ENCODE data around the gene WSB2. TPM values are rescaled to one million over a fixed set of nuclear protein-coding genes. Genes with fewer than 3 reads are reported as not detected.

WSB2 gene
- total and polyA plus RNA-seq, 9 of the 15 experiments (the other 6 are each of a cell fraction or from before 2014, with no cell fraction given) = 31.4 to 77.6 (median 52.6) TPM

DNA sequence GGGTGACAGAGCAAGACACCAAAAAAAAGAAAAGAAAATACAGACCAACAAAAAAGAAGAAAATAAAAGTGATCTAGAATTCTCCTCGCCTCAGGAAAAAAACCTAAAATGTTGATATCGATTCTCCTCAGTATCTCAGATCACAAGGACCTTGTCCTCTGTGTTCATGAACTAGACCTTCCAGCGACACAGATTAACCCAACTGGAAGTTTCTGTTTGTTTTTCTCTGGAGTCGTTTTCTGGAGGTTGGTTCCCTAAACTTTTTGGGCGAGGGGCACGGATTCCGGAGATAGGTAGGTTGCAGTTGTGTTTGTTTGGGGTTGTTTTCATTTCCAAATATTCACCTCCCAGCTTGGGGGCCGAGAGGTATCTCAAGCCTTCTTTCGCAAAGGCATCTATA is 45.0 kb downstream of the WSB2 start:
- ATAC-seq = no peak

DNA sequence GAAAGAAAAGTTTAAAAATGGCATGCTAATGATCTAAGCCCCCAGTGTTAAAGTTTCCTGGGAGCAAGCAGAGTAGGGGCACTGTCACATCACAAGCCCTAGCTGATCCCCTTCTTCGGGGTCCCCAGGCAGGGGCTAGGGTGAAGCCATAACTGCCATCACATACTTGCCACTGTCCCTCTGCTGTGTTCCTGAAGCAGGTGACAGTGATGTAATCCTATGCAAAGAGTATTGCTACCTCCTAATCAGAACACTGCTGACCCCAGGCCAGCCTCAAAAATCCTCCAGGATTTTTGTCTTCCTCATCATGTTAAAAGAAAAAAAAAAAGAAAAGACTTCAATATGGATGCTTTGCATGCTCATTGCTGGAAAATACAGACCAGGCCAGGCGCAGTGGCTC is 45.7 kb downstream of the WSB2 start:
- no peaks in the 10 kb centered on the region for H3K9me1 ChIP-seq (ENCODE audit: control insufficient read depth, insufficient read depth, low read length)
- DNase-seq (ENCODE audit: extremely low read depth in 1 of 4, low spot score in 3 of 4) (no peak), ATAC-seq (no peak), FAIRE-seq (no peak)
- H3K4me2 ChIP-seq (ENCODE audit: insufficient read depth, low read length) = no peak overlapping the region
- CTCF ChIA-PET (ENCODE audit: low intra/inter-chr PET ratio) = no interaction called here
- H4K20me1 ChIP-seq (replicated peaks; ENCODE audit: control insufficient read depth, insufficient read depth, low read length) = no peaks in the 10 kb centered on the region
- peaks cover 16 to 25% of the 10 kb centered on the region in 2 experiments for H3K4me1 ChIP-seq (replicated peaks in 1 of 2; ENCODE audit: control insufficient read depth in 2 of 2, insufficient read depth in 2 of 2, low read length in 2 of 2)
- peaks cover 30% of the 10 kb centered on the region for H3K36me3 ChIP-seq (ENCODE audit: control insufficient read depth, insufficient read depth, low read length)
- BruUV-seq (replicated peaks) = no TSS peak
- H3K9me3 ChIP-seq (replicated peaks; ENCODE audit: control insufficient read depth, insufficient read depth, low read depth, low read length) = no peaks in the 10 kb centered on the region
- peak overlapping the region; percentile 83; the same call in 1 of the 2 replicates for H2AFZ ChIP-seq (ENCODE audit: low read depth, low read length)
- in situ Hi-C loops (cut with MboI) = no loop called here
- H3K27me3 ChIP-seq (ENCODE audit: control insufficient read depth in 2 of 2, insufficient read depth in 2 of 2, low read length in 2 of 2) = no peaks in the 10 kb centered on the region
- POLR2A ChIA-PET = no interaction called here
- H3K79me2 ChIP-seq (ENCODE audit: control insufficient read depth, insufficient read depth, low read length) = peaks cover 38% of the 10 kb centered on the region
- H3K4me3 ChIP-seq = no peak overlapping the region
- no peak overlapping the region for H3K9ac ChIP-seq (ENCODE audit: insufficient read depth in 1 of 2, low read depth in 2 of 2, low read length in 2 of 2)
- intact Hi-C loops (cut with micrococcal nuclease) = no loop called here
- 82% methylated on average over 2 of the region's 2 CpGs for WGBS (ENCODE audit: insufficient coverage, low coverage, missing lambda C conversion rate)
- no peak overlapping the region for H3K27ac ChIP-seq (ENCODE audit: extremely low read depth, low read depth, low read length)
- peak; percentile 39; the same call in 1 of the 2 replicates for TF ChIP-seq CXXC5 (CRISPR knock-in tag; IDR thresholded peaks at IDR 0.05)
- TF ChIP-seq, protein P1, sequence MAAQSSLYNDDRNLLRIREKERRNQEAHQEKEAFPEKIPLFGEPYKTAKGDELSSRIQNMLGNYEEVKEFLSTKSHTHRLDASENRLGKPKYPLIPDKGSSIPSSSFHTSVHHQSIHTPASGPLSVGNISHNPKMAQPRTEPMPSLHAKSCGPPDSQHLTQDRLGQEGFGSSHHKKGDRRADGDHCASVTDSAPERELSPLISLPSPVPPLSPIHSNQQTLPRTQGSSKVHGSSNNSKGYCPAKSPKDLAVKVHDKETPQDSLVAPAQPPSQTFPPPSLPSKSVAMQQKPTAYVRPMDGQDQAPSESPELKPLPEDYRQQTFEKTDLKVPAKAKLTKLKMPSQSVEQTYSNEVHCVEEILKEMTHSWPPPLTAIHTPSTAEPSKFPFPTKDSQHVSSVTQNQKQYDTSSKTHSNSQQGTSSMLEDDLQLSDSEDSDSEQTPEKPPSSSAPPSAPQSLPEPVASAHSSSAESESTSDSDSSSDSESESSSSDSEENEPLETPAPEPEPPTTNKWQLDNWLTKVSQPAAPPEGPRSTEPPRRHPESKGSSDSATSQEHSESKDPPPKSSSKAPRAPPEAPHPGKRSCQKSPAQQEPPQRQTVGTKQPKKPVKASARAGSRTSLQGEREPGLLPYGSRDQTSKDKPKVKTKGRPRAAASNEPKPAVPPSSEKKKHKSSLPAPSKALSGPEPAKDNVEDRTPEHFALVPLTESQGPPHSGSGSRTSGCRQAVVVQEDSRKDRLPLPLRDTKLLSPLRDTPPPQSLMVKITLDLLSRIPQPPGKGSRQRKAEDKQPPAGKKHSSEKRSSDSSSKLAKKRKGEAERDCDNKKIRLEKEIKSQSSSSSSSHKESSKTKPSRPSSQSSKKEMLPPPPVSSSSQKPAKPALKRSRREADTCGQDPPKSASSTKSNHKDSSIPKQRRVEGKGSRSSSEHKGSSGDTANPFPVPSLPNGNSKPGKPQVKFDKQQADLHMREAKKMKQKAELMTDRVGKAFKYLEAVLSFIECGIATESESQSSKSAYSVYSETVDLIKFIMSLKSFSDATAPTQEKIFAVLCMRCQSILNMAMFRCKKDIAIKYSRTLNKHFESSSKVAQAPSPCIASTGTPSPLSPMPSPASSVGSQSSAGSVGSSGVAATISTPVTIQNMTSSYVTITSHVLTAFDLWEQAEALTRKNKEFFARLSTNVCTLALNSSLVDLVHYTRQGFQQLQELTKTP (IDR thresholded peaks at IDR 0.05; ENCODE audit: low read depth in 1 of 2, partially characterized antibody in 2 of 2) = no peak
- TF ChIP-seq, protein P2, sequence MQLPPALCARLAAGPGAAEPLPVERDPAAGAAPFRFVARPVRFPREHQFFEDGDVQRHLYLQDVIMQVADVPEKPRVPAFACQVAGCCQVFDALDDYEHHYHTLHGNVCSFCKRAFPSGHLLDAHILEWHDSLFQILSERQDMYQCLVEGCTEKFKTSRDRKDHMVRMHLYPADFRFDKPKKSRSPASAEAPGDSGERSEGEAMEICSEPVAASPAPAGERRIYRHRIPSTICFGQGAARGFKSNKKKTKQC (CRISPR knock-in tag; IDR thresholded peaks at IDR 0.05) = no peak
- TF ChIP-seq FOXK1 (CRISPR knock-in tag; IDR thresholded peaks at IDR 0.05; ENCODE audit: borderline replicate concordance) = no peak
- TF ChIP-seq PTTG1 (tag; IDR thresholded peaks at IDR 0.05; ENCODE audit: low read depth) = no peak
- TF ChIP-seq TCF7 (IDR thresholded peaks at IDR 0.05; ENCODE audit: borderline replicate concordance) = no peak
- TF ChIP-seq MED1 (CRISPR knock-in tag; IDR thresholded peaks at IDR 0.05; ENCODE audit: borderline replicate concordance) = no peak

More for the DNA sequence above, 45.0 kb downstream of the WSB2 start:
- no peak for DNase-seq (ENCODE audit: extremely low read depth in 1 of 4, low spot score in 3 of 4)
- Histone ChIP-seq H3K4me2 (ENCODE audit: insufficient read depth, low read length) (peak overlapping the region; percentile 85), H2AFZ (ENCODE audit: low read depth, low read length) (peak overlapping the region; percentile 83), H3K79me2 (ENCODE audit: control insufficient read depth, insufficient read depth, low read length) (peaks cover 42% of the 10 kb centered on the region), H3K27me3 (ENCODE audit: control insufficient read depth in 2 of 2, insufficient read depth in 2 of 2, low read length in 2 of 2) (no peaks in the 10 kb centered on the region), H3K4me3 (peak overlapping the region; percentile 57), H3K9me3 (replicated peaks; ENCODE audit: control insufficient read depth, insufficient read depth, low read depth, low read length) (no peaks in the 10 kb centered on the region), H3K27ac (ENCODE audit: extremely low read depth, low read depth, low read length) (no peak overlapping the region), H3K4me1 (replicated peaks in 1 of 2; ENCODE audit: control insufficient read depth in 2 of 2, insufficient read depth in 2 of 2, low read length in 2 of 2) (peaks cover 16 to 25% of the 10 kb centered on the region in 2 experiments), H3K36me3 (ENCODE audit: control insufficient read depth, insufficient read depth, low read length) (peaks cover 36% of the 10 kb centered on the region), H3K9me1 (ENCODE audit: control insufficient read depth, insufficient read depth, low read length) (no peaks in the 10 kb centered on the region), H4K20me1 (replicated peaks; ENCODE audit: control insufficient read depth, insufficient read depth, low read length) (no peaks in the 10 kb centered on the region), H3K9ac (ENCODE audit: insufficient read depth in 1 of 2, low read depth in 2 of 2, low read length in 2 of 2) (peak overlapping the region in 1 of 2 experiments; percentile 92; a peak in 1 of 4 replicates)
- no TSS peak for BruUV-seq (replicated peaks)
- intact Hi-C loops (cut with micrococcal nuclease) (no loop called here), in situ Hi-C loops (cut with MboI) (no loop called here)
- TF ChIP-seq ARNT (IDR thresholded peaks at IDR 0.05) = 0 out of 4 replicates have a peak, but pooled peaks of 1 of the 2 experiments have one; percentile 54
- TF ChIP-seq, protein P3, sequence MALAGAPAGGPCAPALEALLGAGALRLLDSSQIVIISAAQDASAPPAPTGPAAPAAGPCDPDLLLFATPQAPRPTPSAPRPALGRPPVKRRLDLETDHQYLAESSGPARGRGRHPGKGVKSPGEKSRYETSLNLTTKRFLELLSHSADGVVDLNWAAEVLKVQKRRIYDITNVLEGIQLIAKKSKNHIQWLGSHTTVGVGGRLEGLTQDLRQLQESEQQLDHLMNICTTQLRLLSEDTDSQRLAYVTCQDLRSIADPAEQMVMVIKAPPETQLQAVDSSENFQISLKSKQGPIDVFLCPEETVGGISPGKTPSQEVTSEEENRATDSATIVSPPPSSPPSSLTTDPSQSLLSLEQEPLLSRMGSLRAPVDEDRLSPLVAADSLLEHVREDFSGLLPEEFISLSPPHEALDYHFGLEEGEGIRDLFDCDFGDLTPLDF (CRISPR knock-in tag; IDR thresholded peaks at IDR 0.05) = no peak
- CTCF ChIA-PET (ENCODE audit: low intra/inter-chr PET ratio) = interaction anchor here (0.7 kb wide), 1 partner anchor 380 kb away, joined by 3 read pairs; no protein-coding TSS in a partner anchor
- 20% methylated on average over 9 of the region's 9 CpGs for WGBS (ENCODE audit: insufficient coverage, low coverage, missing lambda C conversion rate)
- FAIRE-seq = no peak
- POLR2A ChIA-PET = interaction anchor here (0.5 to 2.0 kb wide), 3 partner anchors 12 to 1485 kb away, joined by 4 to 13 read pairs (median 4); no protein-coding TSS in a partner anchor

All from K562 (cell line).